ENCODE results near the gene RAN. TPM values are rescaled to one million over a fixed set of nuclear protein-coding genes. Genes with fewer than 3 reads are reported as not detected.

RAN gene
- total RNA-seq, 2 experiments from 2014 or later, result 932 to 936 TPM

GRCh38 chr12:130909111-130909510, 37.2 kb downstream of the RAN start:
- Mint-ChIP-seq H3K27me3 (peaks cover 9% of the 10 kb centered on the region), H3K4me3 (no peak overlapping the region), H3K4me1 (no peaks in the 10 kb centered on the region), H3K36me3 (ENCODE audit: low read depth) (no peaks in the 10 kb centered on the region), H3K27ac (no peak overlapping the region), H3K9me3 (peaks cover 2% of the 10 kb centered on the region)
- DNase-seq, result no peak
- ChIA-PET CTCF (no interaction called here), POLR2A (no interaction called here)

- Mint-ChIP-seq H3K36me3 (ENCODE audit: low read depth) (no peaks in the 10 kb centered on the region), H3K4me1 (no peaks in the 10 kb centered on the region), H3K9me3 (peaks cover 2% of the 10 kb centered on the region), H3K27ac (no peak overlapping the region), H3K27me3 (peaks cover 19% of the 10 kb centered on the region), H3K4me3 (no peak overlapping the region)
- CTCF ChIA-PET, result no interaction called here
- no peak for DNase-seq
- POLR2A ChIA-PET, result no interaction called here
Measured at GRCh38 chr12:130911193-130911592, 39.3 kb downstream of the RAN start.

GRCh38 chr12:130911933-130912332, 40.1 kb downstream of the RAN start:
- Mint-ChIP-seq H3K27me3 (peaks cover 27% of the 10 kb centered on the region), H3K36me3 (ENCODE audit: low read depth) (no peaks in the 10 kb centered on the region), H3K27ac (no peak overlapping the region), H3K4me3 (no peak overlapping the region), H3K9me3 (peaks cover 2% of the 10 kb centered on the region), H3K4me1 (no peaks in the 10 kb centered on the region)
- ChIA-PET POLR2A (no interaction called here), CTCF (no interaction called here)
- no peak for DNase-seq

GRCh38 chr12:130916241-130916911, 44.5 kb downstream of the RAN start:
- ChIA-PET POLR2A (no interaction called here), CTCF (interaction anchor here (0.6 to 1.0 kb wide), 2 partner anchors 9 to 51 kb away, joined by 3 read pairs; no protein-coding TSS in a partner anchor)
- no peak overlapping the region for H3K27ac Mint-ChIP-seq
- DNase-seq, result no peak
- peaks cover 2% of the 10 kb centered on the region for H3K9me3 Mint-ChIP-seq
- peaks cover 31% of the 10 kb centered on the region for H3K27me3 Mint-ChIP-seq
- H3K36me3 Mint-ChIP-seq (ENCODE audit: low read depth), result no peaks in the 10 kb centered on the region
- no peaks in the 10 kb centered on the region for H3K4me1 Mint-ChIP-seq
- no peak overlapping the region for H3K4me3 Mint-ChIP-seq

GRCh38 chr12:130917607-130918006, 45.7 kb downstream of the RAN start:
- ChIA-PET POLR2A (no interaction called here), CTCF (interaction anchor here (1.0 kb wide), 1 partner anchor 8 kb away, joined by 3 read pairs; no protein-coding TSS in a partner anchor)
- DNase-seq, result no peak
- Mint-ChIP-seq H3K27me3 (peaks cover 34% of the 10 kb centered on the region), H3K4me3 (no peak overlapping the region), H3K4me1 (no peaks in the 10 kb centered on the region), H3K36me3 (ENCODE audit: low read depth) (no peaks in the 10 kb centered on the region), H3K27ac (no peak overlapping the region), H3K9me3 (no peaks in the 10 kb centered on the region)

GRCh38 chr12:130919086-130919485, 47.2 kb downstream of the RAN start:
- Mint-ChIP-seq H3K27ac (no peak overlapping the region), H3K4me1 (no peaks in the 10 kb centered on the region), H3K36me3 (ENCODE audit: low read depth) (no peaks in the 10 kb centered on the region), H3K27me3 (peaks cover 29% of the 10 kb centered on the region), H3K4me3 (no peak overlapping the region), H3K9me3 (no peaks in the 10 kb centered on the region)
- ChIA-PET POLR2A (no interaction called here), CTCF (no interaction called here)
- no peak for DNase-seq

- no peaks in the 10 kb centered on the region for H3K9me3 Mint-ChIP-seq
- CTCF ChIA-PET, result no interaction called here
Measured at GRCh38 chr12:130920119-130920703, 48.3 kb downstream of the RAN start.

GRCh38 chr12:130920723-130921381, 49.0 kb downstream of the RAN start:
- ChIA-PET CTCF (no interaction called here), POLR2A (no interaction called here)
- H3K27me3 Mint-ChIP-seq, result peaks cover 25% of the 10 kb centered on the region
- no peaks in the 10 kb centered on the region for H3K36me3 Mint-ChIP-seq (ENCODE audit: low read depth)
- H3K4me3 Mint-ChIP-seq, result no peak overlapping the region
- no peak for DNase-seq
- H3K27ac Mint-ChIP-seq, result no peak overlapping the region
- no peaks in the 10 kb centered on the region for H3K9me3 Mint-ChIP-seq
- no peaks in the 10 kb centered on the region for H3K4me1 Mint-ChIP-seq

More at GRCh38 chr12:130920119-130920703, 48.3 kb downstream of the RAN start:
- Mint-ChIP-seq H3K4me3 (no peak overlapping the region), H3K36me3 (ENCODE audit: low read depth) (no peaks in the 10 kb centered on the region), H3K27ac (no peak overlapping the region), H3K27me3 (peaks cover 23% of the 10 kb centered on the region), H3K4me1 (no peaks in the 10 kb centered on the region)
- DNase-seq, result no peak
- POLR2A ChIA-PET, result no interaction called here

GRCh38 chr12:130922511-130922953, 50.7 kb downstream of the RAN start:
- POLR2A ChIA-PET, result no interaction called here

GRCh38 chr12:130924966-130925665, 53.2 kb downstream of the RAN start:
- Mint-ChIP-seq H3K9me3 (no peaks in the 10 kb centered on the region), H3K27ac (no peak overlapping the region), H3K4me1 (no peaks in the 10 kb centered on the region), H3K27me3 (peaks cover 16% of the 10 kb centered on the region), H3K4me3 (no peak overlapping the region), H3K36me3 (ENCODE audit: low read depth) (no peaks in the 10 kb centered on the region)
- CTCF ChIA-PET, result interaction anchor here (0.8 kb wide), 1 partner anchor 8 kb away, joined by 3 read pairs; no protein-coding TSS in a partner anchor
- POLR2A ChIA-PET, result no interaction called here
- no peak for DNase-seq

More at GRCh38 chr12:130922511-130922953, 50.7 kb downstream of the RAN start:
- no peak overlapping the region for H3K4me3 Mint-ChIP-seq
- no peak overlapping the region for H3K27ac Mint-ChIP-seq
- no peaks in the 10 kb centered on the region for H3K9me3 Mint-ChIP-seq
- CTCF ChIA-PET, result interaction anchor here (0.6 kb wide), 1 partner anchor 668 kb away, joined by 4 read pairs; no protein-coding TSS in a partner anchor
- H3K27me3 Mint-ChIP-seq, result peaks cover 13% of the 10 kb centered on the region
- no peaks in the 10 kb centered on the region for H3K36me3 Mint-ChIP-seq (ENCODE audit: low read depth)
- H3K4me1 Mint-ChIP-seq, result no peaks in the 10 kb centered on the region
- no peak for DNase-seq

GRCh38 chr12:130925666-130926015, 53.8 kb downstream of the RAN start:
- H3K9me3 Mint-ChIP-seq, result no peaks in the 10 kb centered on the region
- H3K27me3 Mint-ChIP-seq, result peaks cover 16% of the 10 kb centered on the region
- no peaks in the 10 kb centered on the region for H3K4me1 Mint-ChIP-seq
- no peak overlapping the region for H3K4me3 Mint-ChIP-seq
- H3K27ac Mint-ChIP-seq, result no peak overlapping the region
- DNase-seq, result no peak
- H3K36me3 Mint-ChIP-seq (ENCODE audit: low read depth), result no peaks in the 10 kb centered on the region
- CTCF ChIA-PET, result interaction anchor here (0.8 kb wide), 1 partner anchor 9 kb away, joined by 3 read pairs; no protein-coding TSS in a partner anchor
- POLR2A ChIA-PET, result no interaction called here

Data from activated CD4-positive, alpha-beta memory T cell treated with anti-CD3 and anti-CD28 coated beads, Interleukin-2, amount 10 ng/mL, durations not matched to agents 7 days and 5 days (primary cell).